ENCODE measurements around the gene MPV17.
A peak's percentile ranks its signal among the peaks of the same experiment; 100 is the strongest.
"Not testable (repeated sequence)": the region's sequence is repeated elsewhere in the genome, so short reads cannot be mapped to it uniquely, and the experiment has no call there.

The MPV17 gene

GRCh38 chr2:27322301-27322765 is 564 bp downstream of the MPV17 start:
- DNase-seq = peak; percentile 37

- no peak for DNase-seq
These were observed 1.8 kb downstream of the MPV17 start for GRCh38 chr2:27320958-27321543.

DNA sequence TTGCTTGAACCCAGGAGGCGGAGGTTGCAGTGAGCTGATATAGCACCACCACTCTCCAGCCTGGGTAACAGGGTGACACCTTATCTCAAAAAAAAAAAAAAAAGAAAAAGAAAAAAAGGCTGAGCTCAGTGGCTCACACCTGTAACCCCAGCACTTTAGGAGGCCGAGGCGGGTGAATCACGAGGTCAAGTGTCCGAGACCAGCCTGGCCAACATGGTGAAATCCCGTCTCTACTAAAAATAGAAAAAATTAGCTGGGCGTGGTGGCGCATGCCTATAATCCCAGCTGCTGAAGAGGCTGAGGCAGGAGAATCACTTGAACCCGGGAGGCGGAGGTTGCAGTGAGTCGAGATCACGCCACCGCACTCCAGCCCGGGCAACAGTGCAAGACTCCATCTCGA is 3.1 kb downstream of the MPV17 start:
- DNase-seq = not testable (repeated sequence)

- no peak for DNase-seq
These were observed 6.1 kb downstream of the MPV17 start for GRCh38 chr2:27316655-27317412.

- no peak for DNase-seq
These were observed 7.8 kb downstream of the MPV17 start for GRCh38 chr2:27315122-27315521.

DNA sequence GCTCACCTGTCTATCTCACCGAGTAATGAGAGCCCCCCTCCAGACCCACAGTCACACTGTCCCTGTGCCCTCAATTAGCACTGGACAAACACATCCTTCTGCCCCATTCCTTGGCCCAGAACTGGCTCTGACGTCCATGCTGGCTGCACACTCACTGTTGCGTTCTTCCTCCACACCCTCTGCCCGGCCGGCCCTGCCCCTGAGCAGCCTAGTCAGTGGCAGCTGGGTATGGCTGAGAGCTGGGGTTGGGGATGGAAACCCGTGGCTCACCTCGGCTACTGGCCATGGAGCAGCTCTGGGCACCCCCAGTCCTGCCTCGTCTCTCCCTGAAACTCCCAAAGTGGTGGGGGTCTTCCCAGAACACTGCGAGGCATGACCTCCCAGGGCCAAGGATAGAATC is 8.2 kb downstream of the MPV17 start:
- DNase-seq = no peak

- no peak for DNase-seq
These were observed 8.8 kb downstream of the MPV17 start for GRCh38 chr2:27313882-27314645.

GRCh38 chr2:27312152-27312551 is 10.7 kb downstream of the MPV17 start:
- DNase-seq = no peak

DNA sequence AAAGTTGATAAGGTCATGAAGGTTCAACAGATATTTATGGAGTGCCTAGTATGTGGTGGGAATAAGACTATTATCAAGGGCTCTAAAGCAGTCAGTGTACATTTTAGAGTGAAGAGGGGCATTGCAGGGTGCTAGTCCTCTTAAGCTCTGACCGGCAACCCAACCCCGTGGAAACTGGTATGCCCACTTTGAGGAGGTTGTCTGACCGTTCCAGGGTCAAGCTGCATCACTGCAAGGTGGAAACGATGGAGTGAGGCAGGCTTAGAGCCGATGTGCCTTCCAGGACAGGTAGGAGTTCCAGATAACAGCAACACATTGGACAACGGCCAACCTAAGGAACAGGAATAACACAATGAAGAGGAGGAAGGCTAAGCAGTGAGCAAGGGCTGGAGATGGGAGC is 13.2 kb downstream of the MPV17 start:
- no peak for DNase-seq

DNA sequence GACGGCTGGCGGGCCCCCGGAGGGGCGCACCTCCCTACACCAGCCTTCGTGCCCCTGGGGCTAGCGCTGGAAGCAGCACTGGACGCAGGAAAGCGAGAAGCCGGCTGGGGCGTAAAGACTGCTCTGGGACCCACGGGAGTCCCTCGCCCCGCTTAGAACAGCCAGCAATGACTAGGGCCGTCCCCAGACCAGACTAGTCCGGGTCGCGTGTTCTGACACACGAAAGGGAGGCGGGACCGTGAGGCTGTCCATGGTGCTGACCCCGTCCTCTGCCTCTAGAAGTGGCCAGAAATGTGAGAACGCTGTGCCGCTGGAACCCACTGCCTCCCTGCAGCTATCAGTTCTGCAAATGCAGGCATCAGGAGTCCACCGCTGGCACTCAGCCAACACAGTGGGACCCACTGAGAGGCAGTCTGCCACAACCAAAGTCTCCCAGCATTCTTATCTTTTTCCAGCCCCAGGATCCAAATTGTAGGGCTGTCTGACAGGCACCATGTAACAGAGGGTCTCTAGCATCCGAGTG is 14.5 kb downstream of the MPV17 start, which contains the start of gene UCN:
UCN (minus strand) TSS at position 87 of the 523 bp plus-strand sequence. CDS start 550 bp downstream, outside the sequence.
- DNase-seq = no peak

DNA sequence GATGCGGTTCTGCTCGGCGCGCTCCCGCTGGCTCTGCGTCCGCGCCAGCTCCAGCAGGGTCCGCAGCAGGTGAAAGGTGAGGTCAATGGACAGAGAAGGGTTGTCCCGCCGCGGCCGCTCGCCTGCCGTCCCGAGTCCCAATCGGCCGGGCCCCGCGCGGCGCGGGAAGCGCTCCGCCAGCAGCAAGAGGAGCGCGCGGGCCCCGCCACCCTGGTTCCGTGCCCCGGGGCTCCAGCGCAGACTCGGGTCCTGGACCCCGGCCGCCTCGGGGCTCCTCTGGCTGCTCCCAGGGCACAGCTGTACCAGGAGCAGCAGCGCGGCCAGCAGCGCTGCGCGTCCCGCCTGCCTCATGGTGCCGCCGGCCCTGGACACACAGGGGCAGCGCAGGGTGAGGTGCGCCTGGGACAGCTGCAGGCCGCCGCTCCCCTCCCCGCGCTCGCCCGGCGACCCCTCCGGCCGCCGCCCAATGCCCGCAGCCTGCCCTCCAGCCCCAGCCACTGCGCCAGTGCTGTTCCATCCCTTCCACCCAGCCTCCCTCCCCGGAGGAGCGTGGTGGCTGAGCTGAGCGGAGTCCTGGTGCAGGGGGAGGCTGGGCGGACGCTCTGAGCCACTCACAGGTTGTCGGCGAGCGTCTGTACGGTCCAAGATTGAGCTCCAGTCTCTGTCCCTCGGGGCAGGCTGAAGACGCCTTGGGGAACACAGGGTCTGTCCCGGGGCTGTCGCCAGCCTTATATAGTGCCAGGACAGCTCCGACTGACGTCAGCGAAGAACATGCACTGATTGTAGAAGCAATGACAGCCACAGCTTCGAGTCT is 15.1 kb downstream of the MPV17 start:
- DNase-seq = no peak

DNA sequence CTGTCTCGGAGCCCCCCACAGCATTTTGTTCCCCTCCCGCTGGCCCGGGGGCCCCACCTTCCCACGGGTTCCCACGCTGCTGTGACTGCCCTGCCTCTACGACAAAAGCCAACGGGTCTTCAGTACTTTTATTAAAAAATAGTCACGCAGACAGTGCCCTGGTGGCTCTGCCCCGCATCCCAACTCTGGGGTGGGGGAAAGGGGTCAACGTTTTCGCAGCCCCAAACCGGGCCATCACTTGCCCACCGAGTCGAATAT is 15.7 kb downstream of the MPV17 start:
- DNase-seq = no peak

GRCh38 chr2:27306573-27307286 is 16.2 kb downstream of the MPV17 start:
- DNase-seq = peak; percentile 47

DNA sequence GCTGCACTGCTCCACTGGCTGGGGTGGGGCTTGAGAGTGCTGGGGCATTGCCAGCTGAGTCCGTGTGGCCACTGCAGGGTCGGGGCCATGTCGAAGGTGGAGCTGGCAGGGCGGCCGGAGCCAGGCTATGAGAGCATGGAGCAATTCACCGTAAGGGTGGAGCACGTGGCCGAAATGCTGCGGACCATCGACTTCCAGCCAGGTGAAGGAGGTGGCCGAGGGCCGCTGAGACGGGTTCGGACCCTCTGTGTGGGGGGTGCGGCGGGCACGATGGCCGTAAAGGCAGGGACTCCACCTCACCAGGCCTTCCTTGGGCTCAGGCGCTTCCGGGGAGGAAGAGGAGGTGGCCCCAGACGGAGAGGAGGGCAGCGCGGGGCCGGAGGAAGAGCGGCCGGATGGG is 16.8 kb downstream of the MPV17 start:
- DNase-seq = no peak

DNA sequence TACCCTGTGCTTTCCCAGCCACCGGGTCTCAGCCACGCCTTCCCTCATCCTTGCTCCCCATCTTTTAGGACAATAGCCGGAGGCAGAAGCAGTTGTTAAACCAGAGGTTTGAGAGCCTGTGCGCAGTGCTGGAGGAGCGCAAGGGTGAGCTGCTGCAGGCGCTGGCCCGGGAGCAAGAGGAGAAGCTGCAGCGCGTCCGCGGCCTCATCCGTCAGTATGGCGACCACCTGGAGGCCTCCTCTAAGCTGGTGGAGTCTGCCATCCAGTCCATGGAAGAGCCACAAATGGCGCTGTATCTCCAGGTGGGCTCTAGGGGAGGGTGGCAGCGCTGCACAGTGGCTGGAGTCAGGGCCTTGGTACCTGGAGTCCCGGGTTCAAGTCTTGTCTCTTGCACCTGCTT is 17.4 kb downstream of the MPV17 start:
- no peak for DNase-seq

- DNase-seq = no peak
These were observed 18.2 kb downstream of the MPV17 start for GRCh38 chr2:27304488-27305240.

DNA sequence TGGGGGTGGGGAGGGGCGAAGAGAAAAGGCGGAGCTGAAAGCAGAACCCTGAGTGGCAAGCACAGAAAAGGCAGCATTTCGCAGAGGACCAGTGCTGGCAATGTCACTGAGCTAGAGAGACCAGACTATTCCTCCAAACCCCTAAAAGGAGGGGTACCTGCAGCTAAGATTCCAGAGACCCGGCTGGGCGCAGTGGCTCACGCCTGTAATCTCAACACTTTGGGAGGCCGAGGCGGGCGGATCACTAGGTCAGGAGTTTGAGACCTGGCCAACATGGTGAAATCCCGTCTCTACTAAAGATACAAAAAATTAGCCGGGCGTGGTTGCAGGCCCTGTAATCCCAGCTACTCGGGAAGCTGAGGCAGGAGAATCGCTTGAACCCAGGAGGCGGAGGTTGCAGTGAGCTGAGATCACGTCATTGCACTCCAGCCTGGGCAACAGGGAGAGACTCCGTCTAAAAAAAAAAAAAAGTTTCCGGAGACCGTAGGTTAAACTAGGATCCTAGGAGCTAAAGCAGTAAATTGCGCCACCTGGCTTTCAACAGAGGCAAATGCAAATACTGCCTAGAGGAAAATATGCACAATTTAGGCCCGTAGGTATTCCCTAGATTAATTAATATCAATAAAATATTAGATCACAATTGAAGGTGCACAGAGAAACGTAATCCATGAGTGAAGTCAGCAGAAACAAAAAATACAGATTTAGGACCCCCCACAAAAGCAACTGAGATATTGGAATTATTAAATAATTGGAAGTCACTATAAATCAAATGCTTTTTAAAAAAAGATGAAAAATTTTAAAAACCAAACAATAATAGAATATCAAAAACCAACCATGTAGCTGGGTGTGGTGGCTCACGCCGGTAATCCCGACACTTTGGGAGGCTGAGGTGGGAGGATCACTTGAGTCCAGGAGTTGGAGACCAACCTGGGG is 19.5 kb downstream of the MPV17 start:
- peak; percentile 47 for DNase-seq

DNA sequence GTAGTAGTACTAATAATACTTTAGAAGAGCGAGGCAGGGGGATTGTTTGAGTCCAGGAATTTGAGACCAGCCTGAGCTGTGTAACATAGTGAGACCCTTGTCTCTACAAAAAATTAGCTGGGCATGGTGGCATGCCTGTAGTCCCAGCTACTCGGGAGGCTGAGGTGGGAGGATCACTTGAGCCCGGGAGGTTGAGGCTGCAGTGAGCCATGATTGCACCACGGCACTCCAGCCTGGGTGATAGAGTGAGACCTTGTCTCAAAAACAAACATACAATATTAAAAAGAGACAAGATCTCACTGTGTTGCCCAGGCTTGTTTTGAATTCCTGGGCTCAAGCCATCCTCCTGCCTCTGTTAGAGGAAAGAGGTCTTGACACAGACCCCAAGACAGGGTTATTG is 22.3 kb downstream of the MPV17 start:
- DNase-seq = not testable (repeated sequence)

GRCh38 chr2:27298391-27299080 is 24.4 kb downstream of the MPV17 start:
- DNase-seq = no peak

- DNase-seq = no peak
These were observed 25.7 kb downstream of the MPV17 start for GRCh38 chr2:27297195-27297594.

Measured in activated T-cell treated with anti-CD3 and anti-CD28 coated beads, Interleukin-2, amount 50 U/mL, for 1 hour (primary cell).